ENCODE data around the gene ZFP36L2. TPM values are rescaled to one million over a fixed set of nuclear protein-coding genes. Genes with fewer than 3 reads are reported as not detected.
A peak's percentile ranks its signal among the peaks of the same experiment; 100 is the strongest.

The ZFP36L2 gene
- total and polyA plus RNA-seq, 10 of the 15 experiments (the other 5 are each of a cell fraction or from before 2014, with no cell fraction given): 4.3 to 64.9 (median 19.5) TPM

DNA sequence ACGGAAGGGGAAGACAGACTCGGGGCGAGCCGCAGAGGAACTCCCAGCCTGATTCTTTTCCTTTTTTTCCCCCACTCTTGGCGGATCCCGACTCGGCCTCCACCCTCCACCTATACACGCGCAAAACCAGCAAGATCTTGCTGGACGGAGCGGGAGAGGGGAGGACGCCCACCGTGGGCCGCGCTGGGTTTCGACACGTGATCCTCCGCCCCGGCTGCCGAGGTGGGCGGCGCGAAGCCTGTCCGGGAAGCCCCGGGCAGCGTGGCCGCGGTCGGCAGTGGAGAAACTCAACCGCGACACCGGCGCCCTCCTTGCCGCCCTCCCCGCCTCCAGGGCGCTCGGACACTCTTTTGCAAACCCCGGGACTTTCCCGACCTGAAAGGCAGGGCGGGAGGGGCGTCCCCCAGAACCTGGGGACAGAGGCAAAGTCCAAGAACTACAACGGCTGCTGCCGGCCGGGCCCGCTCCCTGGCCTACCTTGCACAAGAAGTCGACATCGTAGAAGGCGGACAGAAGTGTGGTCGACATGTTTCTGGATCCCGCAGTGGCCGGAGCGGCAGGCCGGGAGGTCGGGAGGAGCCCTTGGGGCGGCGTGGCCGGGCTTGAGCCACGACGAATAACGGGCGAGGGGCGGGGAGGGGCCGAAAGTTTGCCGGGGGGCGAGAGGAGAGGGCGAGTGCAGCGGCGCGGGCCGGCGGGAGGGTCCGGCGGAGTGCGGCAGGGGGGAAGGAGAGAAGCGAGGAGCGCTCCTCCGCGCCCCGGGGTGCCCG is 433 bp downstream of the ZFP36L2 start (continued):
- TF ChIP-seq ZNF217 (IDR thresholded peaks at IDR 0.05) (no peak), BHLHE40 (IDR thresholded peaks at IDR 0.05; ENCODE audit: borderline replicate concordance in 1 of 2, low read depth in 2 of 2, low read length in 1 of 2) (peak; percentile 91 to 97), TCF3 (IDR thresholded peaks at IDR 0.05; ENCODE audit: borderline replicate concordance, insufficient read depth, low read depth, low read length) (0 out of 2 replicates have a peak, but pooled peaks have one; percentile 18), ZNF24 (IDR thresholded peaks at IDR 0.05) (no peak), TCF12 (IDR thresholded peaks at IDR 0.05; ENCODE audit: low read depth, low read length) (0 out of 2 replicates have a peak, but pooled peaks have one; percentile 53), NBN (IDR thresholded peaks at IDR 0.05) (peak; percentile 87), BACH1 (IDR thresholded peaks at IDR 0.05; ENCODE audit: borderline replicate concordance) (peak; percentile 97), HDAC6 (IDR thresholded peaks at IDR 0.05; ENCODE audit: unreplicated experiment) (no peak), POU2F2 (IDR thresholded peaks at IDR 0.05; ENCODE audit: borderline replicate concordance, low read depth, low read length) (peak; percentile 49; the same call in 2 of the 3 replicates), JUND (IDR thresholded peaks at IDR 0.05; ENCODE audit: low read depth, low read length) (no peak), ASH2L (IDR thresholded peaks at IDR 0.05; ENCODE audit: borderline replicate concordance, low read depth) (0 out of 2 replicates have a peak, but pooled peaks have one; percentile 30), EZH2 (IDR thresholded peaks at IDR 0.05; ENCODE audit: borderline replicate concordance, control insufficient read depth, low read depth, low read length) (no peak), GABPA (IDR thresholded peaks at IDR 0.05; ENCODE audit: low read depth) (no peak), IKZF2 (IDR thresholded peaks at IDR 0.05) (peak; percentile 70 to 74), PML (IDR thresholded peaks at IDR 0.05; ENCODE audit: low read length) (no peak), TAF1 (IDR thresholded peaks at IDR 0.05; ENCODE audit: borderline replicate concordance, low read depth, low read length) (peak; percentile 53; the same call in 1 of the 2 replicates), NFIC (IDR thresholded peaks at IDR 0.05; ENCODE audit: low read depth, low read length) (no peak)
- TF ChIP-seq, protein P1, sequence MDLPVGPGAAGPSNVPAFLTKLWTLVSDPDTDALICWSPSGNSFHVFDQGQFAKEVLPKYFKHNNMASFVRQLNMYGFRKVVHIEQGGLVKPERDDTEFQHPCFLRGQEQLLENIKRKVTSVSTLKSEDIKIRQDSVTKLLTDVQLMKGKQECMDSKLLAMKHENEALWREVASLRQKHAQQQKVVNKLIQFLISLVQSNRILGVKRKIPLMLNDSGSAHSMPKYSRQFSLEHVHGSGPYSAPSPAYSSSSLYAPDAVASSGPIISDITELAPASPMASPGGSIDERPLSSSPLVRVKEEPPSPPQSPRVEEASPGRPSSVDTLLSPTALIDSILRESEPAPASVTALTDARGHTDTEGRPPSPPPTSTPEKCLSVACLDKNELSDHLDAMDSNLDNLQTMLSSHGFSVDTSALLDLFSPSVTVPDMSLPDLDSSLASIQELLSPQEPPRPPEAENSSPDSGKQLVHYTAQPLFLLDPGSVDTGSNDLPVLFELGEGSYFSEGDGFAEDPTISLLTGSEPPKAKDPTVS (IDR thresholded peaks at IDR 0.05; ENCODE audit: low read depth, low read length): no peak
- TF ChIP-seq, protein P2, sequence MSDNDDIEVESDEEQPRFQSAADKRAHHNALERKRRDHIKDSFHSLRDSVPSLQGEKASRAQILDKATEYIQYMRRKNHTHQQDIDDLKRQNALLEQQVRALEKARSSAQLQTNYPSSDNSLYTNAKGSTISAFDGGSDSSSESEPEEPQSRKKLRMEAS (IDR thresholded peaks at IDR 0.05; ENCODE audit: low read depth, low read length): peak; percentile 64; the same call in 1 of the 2 replicates
- TF ChIP-seq, protein P3, sequence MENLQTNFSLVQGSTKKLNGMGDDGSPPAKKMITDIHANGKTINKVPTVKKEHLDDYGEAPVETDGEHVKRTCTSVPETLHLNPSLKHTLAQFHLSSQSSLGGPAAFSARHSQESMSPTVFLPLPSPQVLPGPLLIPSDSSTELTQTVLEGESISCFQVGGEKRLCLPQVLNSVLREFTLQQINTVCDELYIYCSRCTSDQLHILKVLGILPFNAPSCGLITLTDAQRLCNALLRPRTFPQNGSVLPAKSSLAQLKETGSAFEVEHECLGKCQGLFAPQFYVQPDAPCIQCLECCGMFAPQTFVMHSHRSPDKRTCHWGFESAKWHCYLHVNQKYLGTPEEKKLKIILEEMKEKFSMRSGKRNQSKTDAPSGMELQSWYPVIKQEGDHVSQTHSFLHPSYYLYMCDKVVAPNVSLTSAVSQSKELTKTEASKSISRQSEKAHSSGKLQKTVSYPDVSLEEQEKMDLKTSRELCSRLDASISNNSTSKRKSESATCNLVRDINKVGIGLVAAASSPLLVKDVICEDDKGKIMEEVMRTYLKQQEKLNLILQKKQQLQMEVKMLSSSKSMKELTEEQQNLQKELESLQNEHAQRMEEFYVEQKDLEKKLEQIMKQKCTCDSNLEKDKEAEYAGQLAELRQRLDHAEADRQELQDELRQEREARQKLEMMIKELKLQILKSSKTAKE (IDR thresholded peaks at IDR 0.05; ENCODE audit: low read depth, poor library complexity, severe bottlenecking): no peak
- TF ChIP-seq, protein P4, sequence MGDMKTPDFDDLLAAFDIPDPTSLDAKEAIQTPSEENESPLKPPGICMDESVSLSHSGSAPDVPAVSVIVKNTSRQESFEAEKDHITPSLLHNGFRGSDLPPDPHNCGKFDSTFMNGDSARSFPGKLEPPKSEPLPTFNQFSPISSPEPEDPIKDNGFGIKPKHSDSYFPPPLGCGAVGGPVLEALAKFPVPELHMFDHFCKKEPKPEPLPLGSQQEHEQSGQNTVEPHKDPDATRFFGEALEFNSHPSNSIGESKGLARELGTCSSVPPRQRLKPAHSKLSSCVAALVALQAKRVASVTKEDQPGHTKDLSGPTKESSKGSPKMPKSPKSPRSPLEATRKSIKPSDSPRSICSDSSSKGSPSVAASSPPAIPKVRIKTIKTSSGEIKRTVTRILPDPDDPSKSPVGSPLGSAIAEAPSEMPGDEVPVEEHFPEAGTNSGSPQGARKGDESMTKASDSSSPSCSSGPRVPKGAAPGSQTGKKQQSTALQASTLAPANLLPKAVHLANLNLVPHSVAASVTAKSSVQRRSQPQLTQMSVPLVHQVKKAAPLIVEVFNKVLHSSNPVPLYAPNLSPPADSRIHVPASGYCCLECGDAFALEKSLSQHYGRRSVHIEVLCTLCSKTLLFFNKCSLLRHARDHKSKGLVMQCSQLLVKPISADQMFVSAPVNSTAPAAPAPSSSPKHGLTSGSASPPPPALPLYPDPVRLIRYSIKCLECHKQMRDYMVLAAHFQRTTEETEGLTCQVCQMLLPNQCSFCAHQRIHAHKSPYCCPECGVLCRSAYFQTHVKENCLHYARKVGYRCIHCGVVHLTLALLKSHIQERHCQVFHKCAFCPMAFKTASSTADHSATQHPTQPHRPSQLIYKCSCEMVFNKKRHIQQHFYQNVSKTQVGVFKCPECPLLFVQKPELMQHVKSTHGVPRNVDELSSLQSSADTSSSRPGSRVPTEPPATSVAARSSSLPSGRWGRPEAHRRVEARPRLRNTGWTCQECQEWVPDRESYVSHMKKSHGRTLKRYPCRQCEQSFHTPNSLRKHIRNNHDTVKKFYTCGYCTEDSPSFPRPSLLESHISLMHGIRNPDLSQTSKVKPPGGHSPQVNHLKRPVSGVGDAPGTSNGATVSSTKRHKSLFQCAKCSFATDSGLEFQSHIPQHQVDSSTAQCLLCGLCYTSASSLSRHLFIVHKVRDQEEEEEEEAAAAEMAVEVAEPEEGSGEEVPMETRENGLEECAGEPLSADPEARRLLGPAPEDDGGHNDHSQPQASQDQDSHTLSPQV (IDR thresholded peaks at IDR 0.05): no peak
